D721Med (cell line): ENCODE data around the gene ELF5.
A peak's percentile ranks its signal among the peaks of the same experiment; 100 is the strongest.

Experiments used
- DNase-seq: peaks from one replicate; pipeline ENCODE4 v3.0.0; 2011; ENCODE audit warnings: low spot score; ENCODE audit not compliant: insufficient read length
- FAIRE-seq: peaks from 2 replicates; lab custom pipeline; 2011; peaks lifted over from hg19 to GRCh38; lab: Jason Lieb, UNC
- TF ChIP-seq, protein P1 (sequence below): IDR thresholded peaks from 2 replicates; pipeline ENCODE4 v1.5.1; 2012; ENCODE audit warnings: mild to moderate bottlenecking, control low read depth; ENCODE audit not compliant: insufficient read depth; ENCODE audit errors: missing control alignments

ELF5 gene

GRCh38 chr11:34446386-34446785, 67.2 kb downstream of the ELF5 start:
- no peak for DNase-seq
- no peak for FAIRE-seq
- TF ChIP-seq, protein P1, sequence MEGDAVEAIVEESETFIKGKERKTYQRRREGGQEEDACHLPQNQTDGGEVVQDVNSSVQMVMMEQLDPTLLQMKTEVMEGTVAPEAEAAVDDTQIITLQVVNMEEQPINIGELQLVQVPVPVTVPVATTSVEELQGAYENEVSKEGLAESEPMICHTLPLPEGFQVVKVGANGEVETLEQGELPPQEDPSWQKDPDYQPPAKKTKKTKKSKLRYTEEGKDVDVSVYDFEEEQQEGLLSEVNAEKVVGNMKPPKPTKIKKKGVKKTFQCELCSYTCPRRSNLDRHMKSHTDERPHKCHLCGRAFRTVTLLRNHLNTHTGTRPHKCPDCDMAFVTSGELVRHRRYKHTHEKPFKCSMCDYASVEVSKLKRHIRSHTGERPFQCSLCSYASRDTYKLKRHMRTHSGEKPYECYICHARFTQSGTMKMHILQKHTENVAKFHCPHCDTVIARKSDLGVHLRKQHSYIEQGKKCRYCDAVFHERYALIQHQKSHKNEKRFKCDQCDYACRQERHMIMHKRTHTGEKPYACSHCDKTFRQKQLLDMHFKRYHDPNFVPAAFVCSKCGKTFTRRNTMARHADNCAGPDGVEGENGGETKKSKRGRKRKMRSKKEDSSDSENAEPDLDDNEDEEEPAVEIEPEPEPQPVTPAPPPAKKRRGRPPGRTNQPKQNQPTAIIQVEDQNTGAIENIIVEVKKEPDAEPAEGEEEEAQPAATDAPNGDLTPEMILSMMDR, result no peak

DNA sequence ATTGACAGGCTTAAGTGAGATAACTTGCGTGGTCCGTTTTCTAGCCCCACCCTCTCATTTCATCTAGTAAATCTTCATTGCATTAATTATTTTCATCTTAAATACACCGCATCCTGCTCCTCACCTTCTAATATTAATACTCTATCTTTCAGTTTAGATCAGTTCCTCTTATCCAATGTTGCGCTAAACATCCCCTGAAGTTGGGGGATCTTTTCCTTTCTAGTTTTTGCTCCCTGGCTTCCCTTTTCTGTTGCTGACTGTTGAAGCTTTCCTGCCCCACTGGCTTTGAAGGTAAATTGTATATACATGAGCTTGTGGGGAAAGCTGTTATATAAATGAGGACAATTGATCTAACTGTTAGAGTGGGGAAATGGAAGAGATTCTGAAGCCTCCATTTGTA, 67.6 kb downstream of the ELF5 start:
- DNase-seq (no peak), FAIRE-seq (no peak)
- TF ChIP-seq, protein P1, result no peak

DNA sequence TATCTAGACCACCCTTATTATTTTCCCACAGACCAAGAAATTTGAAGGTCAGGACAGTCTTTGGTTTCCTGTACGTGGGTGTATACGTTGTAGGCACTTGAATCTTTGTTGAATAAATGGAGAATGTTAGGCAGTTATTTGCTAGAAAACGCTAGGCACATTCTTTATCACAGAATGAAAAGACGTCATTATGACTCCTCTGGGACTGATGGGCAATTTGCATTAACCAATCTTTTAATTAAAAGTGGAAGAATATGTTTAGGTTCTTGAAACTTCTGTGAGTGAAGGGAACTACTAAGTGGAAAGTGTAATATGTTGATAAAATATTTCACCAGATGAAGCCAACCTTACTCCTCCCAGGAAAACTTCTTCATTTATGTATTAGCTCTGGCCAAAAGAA, 69.2 kb downstream of the ELF5 start:
- FAIRE-seq (no peak), DNase-seq (no peak)

GRCh38 chr11:34443136-34443535, 70.5 kb downstream of the ELF5 start:
- FAIRE-seq (no peak), DNase-seq (no peak)
- TF ChIP-seq, protein P1, result no peak

More for the DNA sequence above, 69.2 kb downstream of the ELF5 start:
- TF ChIP-seq, protein P1, result no peak

DNA sequence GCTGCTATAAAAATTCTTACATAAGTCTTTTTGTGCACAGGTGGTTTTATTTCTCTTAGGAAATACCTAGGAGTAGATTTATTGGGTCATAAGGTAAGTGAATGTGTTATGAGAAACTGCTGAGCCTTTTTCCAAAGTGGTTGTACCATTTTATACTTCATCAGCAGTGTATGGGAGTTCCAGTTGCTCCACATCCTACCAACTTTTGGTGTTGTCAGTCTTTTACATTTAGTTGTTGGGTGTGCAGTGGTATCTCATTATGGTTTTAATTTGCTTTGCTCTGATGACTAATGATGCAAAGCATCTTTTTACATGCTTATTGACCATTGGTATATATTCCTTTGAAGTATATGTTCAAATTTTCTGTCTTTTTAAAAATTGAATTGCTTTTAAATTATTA, 71.8 kb downstream of the ELF5 start:
- TF ChIP-seq, protein P1, result no peak
- no peak for DNase-seq
- no peak for FAIRE-seq

- TF ChIP-seq, protein P1, result no peak
- DNase-seq (no peak), FAIRE-seq (no peak)
These were observed 73.9 kb downstream of the ELF5 start for GRCh38 chr11:34439610-34440198.

DNA sequence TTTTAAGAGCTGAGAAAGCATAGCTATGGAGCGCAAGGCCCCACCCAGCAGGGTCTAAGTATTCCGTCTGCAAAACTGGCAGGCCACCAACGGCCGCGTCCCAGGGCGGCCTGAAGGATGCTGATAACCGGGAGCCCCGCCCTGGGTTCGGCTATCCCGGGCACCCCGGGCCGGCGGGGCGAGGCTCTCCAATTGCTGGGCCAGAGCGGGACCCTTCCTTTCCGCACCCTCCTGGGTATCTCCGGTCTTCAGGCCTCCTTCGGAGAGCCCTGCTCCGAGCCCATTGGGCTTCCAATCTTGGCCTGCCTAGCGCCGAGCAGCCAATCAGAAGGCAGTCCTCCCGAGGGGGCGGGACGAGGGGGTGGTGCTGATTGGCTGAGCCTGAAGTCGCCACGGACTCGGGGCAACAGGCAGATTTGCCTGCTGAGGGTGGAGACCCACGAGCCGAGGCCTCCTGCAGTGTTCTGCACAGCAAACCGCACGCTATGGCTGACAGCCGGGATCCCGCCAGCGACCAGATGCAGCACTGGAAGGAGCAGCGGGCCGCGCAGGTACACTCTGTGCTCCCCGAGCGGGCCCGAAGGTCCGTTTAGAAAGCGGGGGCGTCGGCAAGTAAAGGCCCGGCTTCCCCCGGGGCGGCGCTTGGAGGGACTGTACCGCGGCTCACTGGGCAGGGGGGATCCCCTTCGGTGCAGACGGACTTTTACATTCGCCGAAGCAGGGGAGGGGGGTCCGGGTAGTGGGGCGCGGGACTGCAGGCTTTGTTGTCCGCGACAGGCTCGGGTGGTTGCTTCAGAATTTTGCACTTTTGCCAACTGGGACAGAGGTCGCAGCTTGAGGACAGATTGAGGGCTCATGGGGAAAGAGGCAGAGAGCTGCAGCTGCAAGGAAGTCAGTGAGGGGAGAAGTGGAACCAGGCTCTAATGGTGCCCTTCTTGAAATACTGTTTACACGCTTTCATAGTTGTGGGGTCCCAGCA, 74.8 kb downstream of the ELF5 start, which contains the start of gene CAT:
TSS of gene CAT (plus strand) at position 406 of the 979 bp plus-strand sequence. CDS start at position 486, 80 bp downstream.
- DNase-seq (peak; percentile 75), FAIRE-seq (no peak)
- TF ChIP-seq, protein P1, result no peak
